Neural cell (in vitro differentiated cells): Measurements from ENCODE around the gene KIAA2012. TPM values are rescaled to one million over a fixed set of nuclear protein-coding genes. Genes with fewer than 3 reads are reported as not detected.

Source experiments
- H2AFZ ChIP-seq: fragments of 200-600, 300-800 bp; sonication (generic), shearing (Covaris generic); 2 replicates; pipeline ENCODE4 v1.6.0; 2014; ENCODE audit warnings: low read depth, mild to moderate bottlenecking, antibody characterized with exemption, low read length, moderate library complexity
- H3F3A ChIP-seq: fragments of 200-600 bp; shearing (Covaris generic); 2 replicates; pipeline ENCODE4 v1.6.1; 2016; ENCODE audit warnings: mild to moderate bottlenecking, moderate library complexity, mixed read lengths, antibody characterized with exemption, low read length; ENCODE audit not compliant: insufficient read depth, poor library complexity, severe bottlenecking
- H3K27ac ChIP-seq: fragments of 200-600, 300-800 bp; sonication (generic), shearing (Covaris generic); 2 replicates; pipeline ENCODE4 v1.5.1; 2014; ENCODE audit warnings: mild to moderate bottlenecking, low read length, moderate library complexity
- H3K27me3 ChIP-seq: fragments of 300-800, 200-600 bp; sonication (generic), shearing (Covaris generic); 2 replicates; pipeline ENCODE4 v1.6.0; 2014; ENCODE audit warnings: mild to moderate bottlenecking, low read depth, low read length, moderate library complexity; ENCODE audit not compliant: insufficient read depth
- H3K36me3 ChIP-seq: fragments of 300-800, 200-600 bp; sonication (generic), shearing (Covaris generic); 2 replicates; pipeline ENCODE4 v1.5.1; 2014; ENCODE audit warnings: mild to moderate bottlenecking, antibody characterized with exemption, low read length, moderate library complexity; ENCODE audit not compliant: insufficient read depth
- H3K4me2 ChIP-seq: fragments of 300-800, 200-600 bp; sonication (generic), shearing (Covaris generic); 2 replicates; pipeline ENCODE4 v1.6.0; 2014; ENCODE audit warnings: mild to moderate bottlenecking, low read length
- H3K4me3 ChIP-seq: fragments of 300-800, 200-600 bp; sonication (generic), shearing (Covaris generic); 2 replicates; pipeline ENCODE4 v1.5.1; 2014; ENCODE audit warnings: mild to moderate bottlenecking, low read length, moderate library complexity
- H3K79me2 ChIP-seq: fragments of 200-600 bp; shearing (Covaris generic); replicated peaks from 2 replicates; pipeline ENCODE4 v1.6.0; 2014; ENCODE audit warnings: mild to moderate bottlenecking, low read length, moderate library complexity; ENCODE audit not compliant: insufficient read depth
- H3K9ac ChIP-seq: fragments of 300-800, 200-600 bp; sonication (generic), shearing (Covaris generic); 2 replicates; pipeline ENCODE4 v1.6.1; 2016; ENCODE audit warnings: mild to moderate bottlenecking, low read length, mixed read lengths
- H3K9me2 ChIP-seq: fragments of 200-600 bp; shearing (Covaris generic); 2 replicates; pipeline ENCODE4 v1.6.1; 2016; ENCODE audit warnings: mild to moderate bottlenecking, low read length, mixed read lengths; ENCODE audit not compliant: insufficient read depth
- H3K9me3 ChIP-seq: fragments of 200-600, 300-800 bp; sonication (generic), shearing (Covaris generic); 2 replicates; pipeline ENCODE4 v1.6.1; 2016; ENCODE audit warnings: mild to moderate bottlenecking, mixed run types, low read length, moderate library complexity, mixed read lengths
- H4K20me1 ChIP-seq: fragments of 200-600 bp; shearing (Covaris generic); 2 replicates; pipeline ENCODE4 v1.6.1; 2016; ENCODE audit warnings: mild to moderate bottlenecking, mixed run types; ENCODE audit not compliant: insufficient read depth
- EP300 ChIP-seq: fragments of 450-650 bp; conservative IDR thresholded peaks from 2 replicates; pipeline ENCODE4 v1.6.1; 2014; ENCODE audit warnings: antibody characterized with exemption, mild to moderate bottlenecking, moderate library complexity; ENCODE audit not compliant: poor library complexity, severe bottlenecking
- EZH2 ChIP-seq: fragments of 200-600, 300-800 bp; shearing (Covaris generic), sonication (generic); IDR thresholded peaks from 2 replicates; pipeline ENCODE4 v1.6.1; 2014; ENCODE audit warnings: antibody characterized with exemption, low read length, borderline replicate concordance, mild to moderate bottlenecking; ENCODE audit not compliant: insufficient read depth, poor library complexity, severe bottlenecking
- MXI1 ChIP-seq: fragments of 450-650 bp; conservative IDR thresholded peaks from 2 replicates; pipeline ENCODE4 v1.6.1; 2014; ENCODE audit warnings: antibody characterized with exemption, mild to moderate bottlenecking; ENCODE audit not compliant: poor library complexity, severe bottlenecking
- POLR2AphosphoS5 ChIP-seq: IDR thresholded peaks from 2 replicates; pipeline ENCODE4 v1.6.1; 2012
- RAD21 ChIP-seq: fragments of 450-650 bp; conservative IDR thresholded peaks from 2 replicates; pipeline ENCODE4 v1.6.1; 2014; ENCODE audit warnings: antibody characterized with exemption, mild to moderate bottlenecking, moderate library complexity
- SMC3 ChIP-seq: fragments of 450-650 bp; conservative IDR thresholded peaks from 2 replicates; pipeline ENCODE4 v1.6.1; 2014; ENCODE audit warnings: antibody characterized with exemption, mild to moderate bottlenecking, moderate library complexity; ENCODE audit not compliant: poor library complexity
- TAF1 ChIP-seq: IDR thresholded peaks from 2 replicates; pipeline ENCODE4 v1.6.1; 2012; ENCODE audit warnings: low read depth
- polyA plus RNA-seq: library from polyadenylated mRNA; depleted of rRNA; stranded (reverse); fragments of >200 nt; gene quantifications from 2 replicates; pipeline ENCODE4 v1.2.3, GENCODE V29; 2014
- TF ChIP-seq, protein P1 (sequence below): IDR thresholded peaks from 2 replicates; pipeline ENCODE4 v1.6.1; 2012; ENCODE audit warnings: borderline replicate concordance
- TF ChIP-seq, protein P2 (sequence below): fragments of 450-650 bp; IDR thresholded peaks from 2 replicates; pipeline ENCODE4 v1.5.1; 2014; ENCODE audit warnings: antibody characterized with exemption, mild to moderate bottlenecking, moderate library complexity; ENCODE audit not compliant: poor library complexity, severe bottlenecking

The KIAA2012 gene
- polyA plus RNA-seq, 1 donor from 2014 or later: not detected

DNA sequence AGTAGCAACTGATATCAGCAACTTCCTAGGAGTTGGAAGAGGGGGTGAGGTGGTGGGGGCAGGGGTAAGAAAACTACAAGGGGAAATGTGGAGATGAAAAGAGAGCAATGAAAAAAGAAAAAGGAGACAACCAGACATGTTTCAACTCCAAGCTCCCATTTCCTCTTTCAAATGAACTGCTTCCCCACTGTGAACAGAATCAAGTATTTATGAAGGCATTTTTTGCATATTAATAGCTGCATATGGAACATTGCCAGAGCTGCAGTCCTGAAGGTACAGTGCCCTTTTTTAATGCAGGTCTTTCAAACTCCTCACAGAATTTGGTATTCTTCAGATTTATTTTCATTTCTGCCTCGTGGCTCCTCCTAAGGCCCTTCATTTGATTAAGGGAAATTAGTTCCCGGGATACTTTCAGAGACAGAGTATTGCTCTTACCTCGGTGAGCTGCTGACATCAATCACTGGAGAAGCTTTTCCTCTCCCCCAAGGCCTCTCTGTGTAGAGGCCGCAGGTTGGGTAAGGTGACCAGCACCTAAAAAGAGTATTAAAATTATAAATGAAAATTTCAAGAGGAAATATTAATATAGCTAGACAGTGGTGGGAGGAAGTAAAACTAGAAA lies 68.4 kb downstream of the KIAA2012 start:
- TF ChIP-seq RAD21 (no peak), MXI1 (no peak), SMC3 (no peak), EP300 (no peak), POLR2AphosphoS5 (no peak)
- TF ChIP-seq, protein P1, sequence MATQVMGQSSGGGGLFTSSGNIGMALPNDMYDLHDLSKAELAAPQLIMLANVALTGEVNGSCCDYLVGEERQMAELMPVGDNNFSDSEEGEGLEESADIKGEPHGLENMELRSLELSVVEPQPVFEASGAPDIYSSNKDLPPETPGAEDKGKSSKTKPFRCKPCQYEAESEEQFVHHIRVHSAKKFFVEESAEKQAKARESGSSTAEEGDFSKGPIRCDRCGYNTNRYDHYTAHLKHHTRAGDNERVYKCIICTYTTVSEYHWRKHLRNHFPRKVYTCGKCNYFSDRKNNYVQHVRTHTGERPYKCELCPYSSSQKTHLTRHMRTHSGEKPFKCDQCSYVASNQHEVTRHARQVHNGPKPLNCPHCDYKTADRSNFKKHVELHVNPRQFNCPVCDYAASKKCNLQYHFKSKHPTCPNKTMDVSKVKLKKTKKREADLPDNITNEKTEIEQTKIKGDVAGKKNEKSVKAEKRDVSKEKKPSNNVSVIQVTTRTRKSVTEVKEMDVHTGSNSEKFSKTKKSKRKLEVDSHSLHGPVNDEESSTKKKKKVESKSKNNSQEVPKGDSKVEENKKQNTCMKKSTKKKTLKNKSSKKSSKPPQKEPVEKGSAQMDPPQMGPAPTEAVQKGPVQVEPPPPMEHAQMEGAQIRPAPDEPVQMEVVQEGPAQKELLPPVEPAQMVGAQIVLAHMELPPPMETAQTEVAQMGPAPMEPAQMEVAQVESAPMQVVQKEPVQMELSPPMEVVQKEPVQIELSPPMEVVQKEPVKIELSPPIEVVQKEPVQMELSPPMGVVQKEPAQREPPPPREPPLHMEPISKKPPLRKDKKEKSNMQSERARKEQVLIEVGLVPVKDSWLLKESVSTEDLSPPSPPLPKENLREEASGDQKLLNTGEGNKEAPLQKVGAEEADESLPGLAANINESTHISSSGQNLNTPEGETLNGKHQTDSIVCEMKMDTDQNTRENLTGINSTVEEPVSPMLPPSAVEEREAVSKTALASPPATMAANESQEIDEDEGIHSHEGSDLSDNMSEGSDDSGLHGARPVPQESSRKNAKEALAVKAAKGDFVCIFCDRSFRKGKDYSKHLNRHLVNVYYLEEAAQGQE: no peak
- H3K27me3 ChIP-seq: no peaks in the 10 kb centered on the region
- H3K9ac ChIP-seq: no peak overlapping the region
- H3K9me2 ChIP-seq: no peaks in the 10 kb centered on the region
- H2AFZ ChIP-seq: no peak overlapping the region
- H3K4me3 ChIP-seq: no peak overlapping the region
- H4K20me1 ChIP-seq: no peaks in the 10 kb centered on the region
- H3K4me2 ChIP-seq: no peak overlapping the region
- no peaks in the 10 kb centered on the region for H3K9me3 ChIP-seq
- no peaks in the 10 kb centered on the region for H3K79me2 ChIP-seq
- H3F3A ChIP-seq: no peaks in the 10 kb centered on the region
- H3K36me3 ChIP-seq: no peaks in the 10 kb centered on the region
- no peak overlapping the region for H3K27ac ChIP-seq

DNA sequence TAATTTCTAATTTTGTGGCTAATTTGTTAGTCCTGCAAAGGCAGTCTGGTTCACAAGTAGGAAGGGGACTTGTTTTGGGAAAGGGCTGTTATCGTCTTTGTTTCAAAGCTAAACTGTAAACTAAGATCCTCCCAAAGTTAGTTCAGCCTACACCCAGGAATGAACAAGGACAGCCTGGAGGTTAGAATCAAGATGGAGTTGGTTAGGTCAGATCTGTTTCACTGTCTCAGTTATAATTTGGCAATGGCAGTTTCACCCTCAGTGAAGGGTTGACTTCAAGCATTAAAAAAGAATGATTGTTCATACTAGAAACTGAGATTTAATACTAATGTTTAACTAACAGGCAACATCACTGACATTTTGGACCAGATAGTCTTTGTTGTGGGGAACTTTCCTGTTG lies 69.5 kb downstream of the KIAA2012 start:
- Histone ChIP-seq H3K4me2 (no peak overlapping the region), H2AFZ (no peak overlapping the region)

More for the DNA sequence above, 69.5 kb downstream of the KIAA2012 start:
- TF ChIP-seq SMC3 (no peak), EZH2 (no peak), TAF1 (no peak), RAD21 (no peak), MXI1 (no peak), POLR2AphosphoS5 (no peak), EP300 (no peak)
- TF ChIP-seq, protein P1: no peak
- TF ChIP-seq, protein P2, sequence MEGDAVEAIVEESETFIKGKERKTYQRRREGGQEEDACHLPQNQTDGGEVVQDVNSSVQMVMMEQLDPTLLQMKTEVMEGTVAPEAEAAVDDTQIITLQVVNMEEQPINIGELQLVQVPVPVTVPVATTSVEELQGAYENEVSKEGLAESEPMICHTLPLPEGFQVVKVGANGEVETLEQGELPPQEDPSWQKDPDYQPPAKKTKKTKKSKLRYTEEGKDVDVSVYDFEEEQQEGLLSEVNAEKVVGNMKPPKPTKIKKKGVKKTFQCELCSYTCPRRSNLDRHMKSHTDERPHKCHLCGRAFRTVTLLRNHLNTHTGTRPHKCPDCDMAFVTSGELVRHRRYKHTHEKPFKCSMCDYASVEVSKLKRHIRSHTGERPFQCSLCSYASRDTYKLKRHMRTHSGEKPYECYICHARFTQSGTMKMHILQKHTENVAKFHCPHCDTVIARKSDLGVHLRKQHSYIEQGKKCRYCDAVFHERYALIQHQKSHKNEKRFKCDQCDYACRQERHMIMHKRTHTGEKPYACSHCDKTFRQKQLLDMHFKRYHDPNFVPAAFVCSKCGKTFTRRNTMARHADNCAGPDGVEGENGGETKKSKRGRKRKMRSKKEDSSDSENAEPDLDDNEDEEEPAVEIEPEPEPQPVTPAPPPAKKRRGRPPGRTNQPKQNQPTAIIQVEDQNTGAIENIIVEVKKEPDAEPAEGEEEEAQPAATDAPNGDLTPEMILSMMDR: no peak
- Histone ChIP-seq H3K27ac (no peak overlapping the region), H3K9me3 (no peaks in the 10 kb centered on the region), H4K20me1 (no peaks in the 10 kb centered on the region), H3K9ac (no peak overlapping the region), H3K79me2 (no peaks in the 10 kb centered on the region), H3F3A (no peaks in the 10 kb centered on the region), H3K4me3 (no peak overlapping the region), H3K27me3 (no peaks in the 10 kb centered on the region), H3K9me2 (no peaks in the 10 kb centered on the region), H3K36me3 (no peaks in the 10 kb centered on the region)
